MM.1S (cell line): ENCODE data around the gene S100B.

Experiments
- DNase-seq: peaks from one replicate; pipeline ENCODE4 v3.0.0-alpha.2; 2015
- H2AFZ ChIP-seq: fragments of 300-600 bp; sonication (generic); 2 replicates; pipeline ENCODE4 v1.6.0; 2016; ENCODE audit warnings: antibody characterized with exemption, low read length
- H3F3A ChIP-seq: fragments of 300-600 bp; sonication (generic); 2 replicates; pipeline ENCODE4 v1.6.1; 2016; ENCODE audit warnings: mild to moderate bottlenecking, antibody characterized with exemption, low read length, moderate library complexity, mixed read lengths; ENCODE audit not compliant: insufficient read depth
- H3K27ac ChIP-seq: fragments of 300-600 bp; sonication (generic); 2 replicates; pipeline ENCODE4 v1.5.1; 2016; ENCODE audit warnings: mild to moderate bottlenecking, low read length
- H3K27me3 ChIP-seq: fragments of 300-600 bp; sonication (generic); replicated peaks from 2 replicates; pipeline ENCODE4 v1.6.0; 2016; ENCODE audit warnings: low read length; ENCODE audit not compliant: insufficient read depth
- H3K36me3 ChIP-seq: fragments of 300-600 bp; sonication (generic); replicated peaks from 2 replicates; pipeline ENCODE4 v1.6.1; 2016; ENCODE audit warnings: mild to moderate bottlenecking, low read length, mixed read lengths; ENCODE audit not compliant: insufficient read depth
- H3K4me1 ChIP-seq: fragments of 300-600 bp; sonication (generic); 2 replicates; pipeline ENCODE4 v1.6.1; 2016; ENCODE audit warnings: low read length, mixed read lengths
- H3K4me2 ChIP-seq: fragments of 300-600 bp; sonication (generic); 2 replicates; pipeline ENCODE4 v1.6.0; 2016; ENCODE audit warnings: low read depth, low read length
- H3K4me3 ChIP-seq: fragments of 300-600 bp; sonication (generic); 2 replicates; pipeline ENCODE4 v1.5.1; 2016; ENCODE audit warnings: low read length, mixed read lengths
- H3K79me2 ChIP-seq: fragments of 300-600 bp; sonication (generic); 2 replicates; pipeline ENCODE4 v1.6.1; 2016; ENCODE audit warnings: mixed run types, low read length, mixed read lengths
- H3K9ac ChIP-seq: fragments of 300-600 bp; sonication (generic); 2 replicates; pipeline ENCODE4 v1.6.1; 2016; ENCODE audit warnings: low read length, mixed read lengths
- H3K9me2 ChIP-seq: fragments of 300-600 bp; sonication (generic); replicated peaks from 2 replicates; pipeline ENCODE4 v1.6.1; 2016; ENCODE audit warnings: mild to moderate bottlenecking, low read length, mixed read lengths; ENCODE audit not compliant: insufficient read depth
- H3K9me3 ChIP-seq: fragments of 300-600 bp; sonication (generic); replicated peaks from 2 replicates; pipeline ENCODE4 v1.6.1; 2016; ENCODE audit warnings: mild to moderate bottlenecking, low read length, mixed read lengths; ENCODE audit not compliant: insufficient read depth
- H4K20me1 ChIP-seq: fragments of 300-600 bp; sonication (generic); 2 replicates; pipeline ENCODE4 v1.6.1; 2016; ENCODE audit warnings: mild to moderate bottlenecking, low read length, moderate library complexity, mixed read lengths; ENCODE audit not compliant: insufficient read depth
- EZH2 ChIP-seq: fragments of 300-600 bp; sonication (generic); optimal IDR thresholded peaks from 2 replicates; pipeline ENCODE3; 2017; ENCODE audit warnings: low read depth, mild to moderate bottlenecking, antibody characterized with exemption, low read length, mixed read lengths
- EZH2phosphoT487 ChIP-seq: fragments of 300-600 bp; sonication (generic); IDR thresholded peaks from 2 replicates; pipeline ENCODE4 v1.6.1; 2018; ENCODE audit warnings: antibody characterized with exemption, low read length
- TF ChIP-seq, protein P1 (sequence below): fragments of 300-600 bp; sonication (generic); IDR thresholded peaks from 2 replicates; pipeline ENCODE4 v1.5.1; 2016; ENCODE audit warnings: antibody characterized with exemption, low read length, mixed read lengths

Gene S100B

DNA sequence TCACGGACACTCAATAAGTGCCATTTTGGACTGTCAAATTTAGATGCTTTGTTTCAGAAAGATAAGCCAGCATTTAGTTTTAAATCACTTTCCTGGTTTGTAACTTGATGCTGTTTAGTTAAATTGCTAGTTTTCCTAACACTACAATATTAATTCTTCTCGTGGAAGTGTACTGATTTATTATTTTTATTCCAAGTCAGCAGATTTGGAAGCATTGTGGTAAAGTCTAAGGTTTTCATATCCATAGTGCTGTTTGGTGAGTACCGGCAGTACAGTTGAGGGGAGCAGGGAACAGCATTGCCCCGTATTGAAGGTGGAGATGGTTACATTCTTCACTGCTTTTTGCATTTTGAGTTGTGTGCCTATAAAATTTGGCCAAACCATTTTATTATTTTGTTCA lies 36.3 kb downstream of the S100B start:
- no peak for DNase-seq
- Histone ChIP-seq H3K27me3 (no peaks in the 10 kb centered on the region), H2AFZ (no peak overlapping the region), H3F3A (no peaks in the 10 kb centered on the region), H3K9ac (no peak overlapping the region), H3K79me2 (no peaks in the 10 kb centered on the region), H3K9me3 (no peaks in the 10 kb centered on the region), H3K9me2 (no peaks in the 10 kb centered on the region), H3K36me3 (0 out of 2 replicates have a peak, but pooled peaks cover 4% of the 10 kb centered on the region), H3K4me1 (no peaks in the 10 kb centered on the region), H4K20me1 (no peaks in the 10 kb centered on the region), H3K4me3 (no peak overlapping the region), H3K4me2 (no peak overlapping the region), H3K27ac (no peak overlapping the region)
- TF ChIP-seq EZH2 = no peak

DNA sequence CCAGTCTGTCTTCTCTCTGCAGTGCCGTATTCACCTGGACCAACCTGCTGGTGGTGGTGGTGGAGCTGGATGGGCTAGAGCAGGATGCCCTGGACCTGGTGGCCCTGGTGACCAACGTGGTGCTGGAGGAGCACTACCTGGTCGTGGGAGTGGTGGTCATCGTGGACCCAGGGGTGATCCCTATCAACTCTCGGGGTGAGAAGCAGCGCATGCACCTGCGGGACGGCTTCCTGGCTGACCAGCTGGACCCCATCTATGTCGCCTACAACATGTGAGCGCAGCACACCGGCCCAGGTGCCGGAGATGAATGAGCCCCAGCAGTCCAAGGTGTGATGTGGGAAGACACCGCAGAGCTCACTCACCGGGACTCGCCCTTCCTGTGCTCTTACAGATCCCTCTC lies 37.5 kb downstream of the S100B start:
- Histone ChIP-seq H3K27ac (no peak overlapping the region), H3K79me2 (no peaks in the 10 kb centered on the region), H4K20me1 (no peaks in the 10 kb centered on the region), H3F3A (no peaks in the 10 kb centered on the region), H3K36me3 (no peaks in the 10 kb centered on the region), H3K4me2 (no peak overlapping the region), H2AFZ (no peak overlapping the region), H3K9me2 (no peaks in the 10 kb centered on the region), H3K4me3 (no peak overlapping the region), H3K9me3 (no peaks in the 10 kb centered on the region), H3K27me3 (no peaks in the 10 kb centered on the region), H3K9ac (no peak overlapping the region), H3K4me1 (no peaks in the 10 kb centered on the region)
- TF ChIP-seq EZH2 = no peak
- TF ChIP-seq, protein P1, sequence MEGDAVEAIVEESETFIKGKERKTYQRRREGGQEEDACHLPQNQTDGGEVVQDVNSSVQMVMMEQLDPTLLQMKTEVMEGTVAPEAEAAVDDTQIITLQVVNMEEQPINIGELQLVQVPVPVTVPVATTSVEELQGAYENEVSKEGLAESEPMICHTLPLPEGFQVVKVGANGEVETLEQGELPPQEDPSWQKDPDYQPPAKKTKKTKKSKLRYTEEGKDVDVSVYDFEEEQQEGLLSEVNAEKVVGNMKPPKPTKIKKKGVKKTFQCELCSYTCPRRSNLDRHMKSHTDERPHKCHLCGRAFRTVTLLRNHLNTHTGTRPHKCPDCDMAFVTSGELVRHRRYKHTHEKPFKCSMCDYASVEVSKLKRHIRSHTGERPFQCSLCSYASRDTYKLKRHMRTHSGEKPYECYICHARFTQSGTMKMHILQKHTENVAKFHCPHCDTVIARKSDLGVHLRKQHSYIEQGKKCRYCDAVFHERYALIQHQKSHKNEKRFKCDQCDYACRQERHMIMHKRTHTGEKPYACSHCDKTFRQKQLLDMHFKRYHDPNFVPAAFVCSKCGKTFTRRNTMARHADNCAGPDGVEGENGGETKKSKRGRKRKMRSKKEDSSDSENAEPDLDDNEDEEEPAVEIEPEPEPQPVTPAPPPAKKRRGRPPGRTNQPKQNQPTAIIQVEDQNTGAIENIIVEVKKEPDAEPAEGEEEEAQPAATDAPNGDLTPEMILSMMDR = no peak
- TF ChIP-seq EZH2phosphoT487 = no peak
- DNase-seq = no peak

DNA sequence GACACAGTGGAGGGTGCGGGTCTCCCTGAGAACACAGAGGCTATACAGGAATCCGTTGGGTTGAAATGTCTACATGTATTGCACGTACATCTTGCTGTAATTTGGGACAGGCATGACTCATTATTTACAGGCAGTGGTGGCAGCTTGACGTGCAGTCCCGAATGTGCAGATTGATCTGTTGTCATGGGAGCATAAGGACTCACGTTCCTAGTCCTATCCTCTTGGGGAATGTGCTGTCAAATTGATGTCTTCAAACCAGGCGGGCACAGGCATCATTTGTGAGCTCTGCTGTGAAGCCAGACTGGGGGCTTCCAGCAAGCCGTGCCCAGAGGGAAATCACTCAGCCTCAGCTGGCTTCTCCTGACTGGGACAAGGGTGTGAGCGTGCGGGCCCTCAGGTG lies 40.5 kb downstream of the S100B start:
- Histone ChIP-seq H3K4me2 (no peak overlapping the region), H3K9me2 (no peaks in the 10 kb centered on the region), H3K79me2 (no peaks in the 10 kb centered on the region), H3K27me3 (no peaks in the 10 kb centered on the region), H2AFZ (no peak overlapping the region), H3K9me3 (no peaks in the 10 kb centered on the region), H3K4me1 (no peaks in the 10 kb centered on the region), H3K4me3 (no peak overlapping the region), H3K27ac (no peak overlapping the region), H3K36me3 (no peaks in the 10 kb centered on the region), H3K9ac (no peak overlapping the region), H4K20me1 (no peaks in the 10 kb centered on the region), H3F3A (no peaks in the 10 kb centered on the region)
- DNase-seq = no peak
- no peak for TF ChIP-seq EZH2
- TF ChIP-seq, protein P1 = no peak
- no peak for TF ChIP-seq EZH2phosphoT487

DNA sequence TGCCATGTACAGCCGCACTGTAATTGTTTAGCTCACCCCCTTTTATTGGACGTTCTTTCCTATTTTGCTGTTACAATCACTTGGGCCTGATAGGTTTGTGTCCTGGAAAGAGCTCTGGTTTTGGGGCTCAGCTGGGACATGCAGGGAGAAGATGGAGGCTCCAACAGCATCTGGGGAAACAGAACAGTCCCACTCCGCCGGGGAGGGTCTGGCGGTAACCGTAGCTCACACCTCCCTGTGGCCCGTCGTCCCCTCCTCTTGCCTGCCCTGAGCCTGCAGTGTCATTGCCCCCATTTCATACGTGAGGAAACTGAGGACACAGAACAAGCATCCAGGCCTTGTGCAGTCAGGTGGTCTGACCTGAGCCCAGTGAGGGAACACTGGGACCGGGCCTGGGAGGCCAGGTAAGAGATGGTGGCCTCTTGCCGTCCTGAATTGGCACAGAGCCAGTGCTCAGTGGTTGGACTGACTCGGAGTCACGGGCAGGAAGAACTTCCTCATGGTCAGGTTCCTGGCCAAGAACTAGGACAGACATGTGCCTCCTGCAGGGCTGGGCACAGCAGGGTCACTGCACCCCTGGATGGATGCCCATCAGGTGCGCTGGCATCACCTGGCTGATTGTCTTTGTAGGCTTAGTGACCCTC lies 41.8 kb downstream of the S100B start:
- DNase-seq = no peak
- Histone ChIP-seq H3K9ac (no peak overlapping the region), H3K4me1 (no peaks in the 10 kb centered on the region), H3K9me3 (no peaks in the 10 kb centered on the region), H3K36me3 (no peaks in the 10 kb centered on the region), H3K27ac (no peak overlapping the region), H2AFZ (no peak overlapping the region), H3K9me2 (no peaks in the 10 kb centered on the region), H4K20me1 (no peaks in the 10 kb centered on the region), H3K79me2 (no peaks in the 10 kb centered on the region), H3K27me3 (no peaks in the 10 kb centered on the region), H3K4me2 (no peak overlapping the region), H3F3A (no peaks in the 10 kb centered on the region), H3K4me3 (no peak overlapping the region)
- TF ChIP-seq, protein P1 = no peak
- TF ChIP-seq EZH2phosphoT487 = no peak
- no peak for TF ChIP-seq EZH2
